ENCODE results near the gene FKBP9.
"Not testable (repeated sequence)": the region's sequence is repeated elsewhere in the genome, so short reads cannot be mapped to it uniquely, and the experiment has no call there.

Gene FKBP9, protein sequence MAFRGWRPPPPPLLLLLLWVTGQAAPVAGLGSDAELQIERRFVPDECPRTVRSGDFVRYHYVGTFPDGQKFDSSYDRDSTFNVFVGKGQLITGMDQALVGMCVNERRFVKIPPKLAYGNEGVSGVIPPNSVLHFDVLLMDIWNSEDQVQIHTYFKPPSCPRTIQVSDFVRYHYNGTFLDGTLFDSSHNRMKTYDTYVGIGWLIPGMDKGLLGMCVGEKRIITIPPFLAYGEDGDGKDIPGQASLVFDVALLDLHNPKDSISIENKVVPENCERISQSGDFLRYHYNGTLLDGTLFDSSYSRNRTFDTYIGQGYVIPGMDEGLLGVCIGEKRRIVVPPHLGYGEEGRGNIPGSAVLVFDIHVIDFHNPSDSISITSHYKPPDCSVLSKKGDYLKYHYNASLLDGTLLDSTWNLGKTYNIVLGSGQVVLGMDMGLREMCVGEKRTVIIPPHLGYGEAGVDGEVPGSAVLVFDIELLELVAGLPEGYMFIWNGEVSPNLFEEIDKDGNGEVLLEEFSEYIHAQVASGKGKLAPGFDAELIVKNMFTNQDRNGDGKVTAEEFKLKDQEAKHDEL

GRCh38 chr7:32957326-32958045, at the start of gene FKBP9:
FKBP9 (plus strand) TSS chr7:32957440; CDS start chr7:32957574, 134 bp downstream.
- peak; percentile 45 for DNase-seq

- no peak for DNase-seq
Measured at GRCh38 chr7:32910195-32910594, 47.0 kb upstream of the FKBP9 start.

DNA sequence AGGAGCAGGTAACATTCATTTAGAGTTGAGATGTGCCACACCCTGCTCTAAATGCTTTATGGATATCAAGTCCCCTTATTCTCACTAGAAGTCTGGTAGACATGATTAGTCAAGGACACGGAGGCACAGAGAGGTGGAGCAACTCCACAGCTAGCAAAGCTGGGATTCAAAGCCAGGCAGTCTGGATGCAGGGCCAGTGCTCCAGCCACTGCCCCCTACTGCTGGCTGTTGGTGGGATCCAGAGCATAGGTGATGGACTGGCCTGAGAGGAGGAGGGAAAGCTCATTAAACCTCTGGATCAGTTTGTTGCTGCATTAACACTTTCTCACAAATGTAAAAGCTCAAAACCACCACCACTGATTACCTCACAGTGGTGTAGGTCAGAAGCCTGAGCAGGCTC, 43.1 kb upstream of the FKBP9 start:
- no peak for DNase-seq

DNA sequence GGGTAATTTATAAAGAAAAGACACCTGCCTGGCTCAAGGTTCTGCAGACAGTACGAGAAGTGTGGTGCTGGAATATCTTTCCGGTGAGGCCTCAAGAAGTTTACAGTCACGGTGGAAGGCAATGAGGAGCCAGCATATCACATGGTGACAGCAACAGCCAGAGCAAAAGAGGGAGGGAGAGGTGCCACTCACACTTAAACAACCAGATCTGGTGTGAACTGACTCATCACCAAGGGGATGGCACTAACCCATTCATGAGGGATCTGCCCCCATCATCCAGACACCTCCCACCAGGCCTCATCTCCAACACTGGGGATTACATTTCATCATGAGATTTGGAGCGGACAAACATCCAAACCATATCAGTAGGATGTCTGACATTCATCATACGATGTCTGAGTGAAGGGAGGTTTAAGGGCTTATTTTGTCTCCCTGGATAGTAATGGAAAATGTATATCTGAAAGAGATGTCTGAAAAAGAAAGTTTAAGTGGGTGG, 42.2 kb upstream of the FKBP9 start:
- DNase-seq = no peak

DNA sequence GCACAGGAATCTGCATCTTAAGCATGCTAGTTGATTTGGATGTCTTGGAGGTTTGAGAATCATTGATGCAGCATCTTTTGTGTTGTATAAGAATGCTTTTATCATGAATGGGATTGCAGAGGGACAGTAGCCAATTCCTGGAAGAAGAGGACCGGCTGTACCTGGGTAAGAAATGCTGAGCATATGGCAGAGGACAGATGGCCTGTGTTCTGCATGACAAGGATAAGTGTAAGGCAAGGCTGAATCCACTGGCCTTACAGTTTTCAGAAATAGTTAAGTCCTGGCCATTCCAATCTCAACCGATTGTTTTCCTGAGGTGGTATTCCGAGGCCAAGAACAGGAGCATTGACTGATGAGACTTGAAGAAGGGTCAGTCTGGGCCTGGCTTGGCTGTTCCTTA, 41.2 kb upstream of the FKBP9 start:
- no peak for DNase-seq

GRCh38 chr7:32916994-32917393, 40.2 kb upstream of the FKBP9 start:
- not testable (repeated sequence) for DNase-seq

GRCh38 chr7:32921896-32922295, 35.3 kb upstream of the FKBP9 start:
- no peak for DNase-seq

DNA sequence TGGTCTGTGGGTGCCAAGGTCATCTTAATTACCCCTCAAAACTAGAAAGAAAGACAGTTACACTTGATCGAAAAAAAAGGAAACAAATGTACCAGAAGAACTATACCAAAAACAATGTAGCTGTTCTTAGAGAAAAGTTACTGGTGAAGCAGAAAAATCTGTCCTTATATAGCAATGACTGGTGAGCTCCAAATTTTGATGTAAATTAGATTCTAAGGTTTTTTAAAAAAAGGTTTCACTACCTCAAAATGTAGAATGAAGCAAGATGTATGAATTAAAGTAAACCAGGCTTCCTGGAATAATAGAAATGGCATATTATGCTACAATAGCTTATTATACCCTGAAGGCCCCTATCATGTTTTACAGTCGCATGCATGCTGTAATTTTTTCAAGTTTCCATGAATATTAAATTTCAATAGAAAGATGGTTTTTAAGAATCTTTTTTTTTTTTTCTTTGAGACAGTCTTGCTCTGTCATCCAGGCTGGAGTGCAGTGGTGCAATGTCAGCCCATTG, 28.4 kb upstream of the FKBP9 start:
- no peak for DNase-seq

DNA sequence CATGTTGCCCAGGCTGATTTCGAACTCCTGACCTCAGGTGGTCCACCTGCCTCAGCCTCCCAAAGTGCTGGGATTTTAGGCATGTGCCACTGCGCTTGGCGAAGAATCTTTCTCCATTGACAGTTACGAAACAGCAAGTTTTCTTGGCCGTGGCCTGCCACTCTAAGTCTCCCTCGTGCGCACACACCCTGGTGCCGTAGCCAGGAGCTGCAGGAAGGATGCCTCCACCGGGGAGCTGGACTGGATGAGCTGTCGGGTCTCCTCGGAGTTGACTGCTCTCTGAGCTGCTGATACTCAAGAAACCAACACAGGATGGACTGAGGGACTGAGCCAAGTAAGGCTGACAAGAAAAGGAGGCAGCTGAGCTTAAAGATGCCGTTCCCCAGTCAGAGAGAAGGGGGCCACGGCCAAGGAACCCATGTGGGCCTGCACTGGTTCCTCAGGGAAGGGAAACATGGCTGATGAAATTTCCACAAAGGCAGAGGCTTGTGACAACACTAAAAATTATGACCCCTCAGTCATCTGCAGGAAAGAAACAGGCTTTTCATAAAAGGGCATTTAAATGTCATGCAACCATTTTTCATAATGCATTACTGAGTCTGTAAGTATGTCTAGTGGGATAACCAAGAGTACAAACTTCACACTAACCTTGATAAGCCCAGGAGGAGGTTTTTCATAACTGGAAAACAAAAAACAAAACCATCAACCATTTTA, 27.7 kb upstream of the FKBP9 start:
- no peak for DNase-seq

GRCh38 chr7:32930378-32930777, 26.9 kb upstream of the FKBP9 start:
- no peak for DNase-seq

GRCh38 chr7:32935558-32935957, 21.7 kb upstream of the FKBP9 start:
- no peak for DNase-seq

GRCh38 chr7:32936689-32937088, 20.6 kb upstream of the FKBP9 start:
- no peak for DNase-seq

DNA sequence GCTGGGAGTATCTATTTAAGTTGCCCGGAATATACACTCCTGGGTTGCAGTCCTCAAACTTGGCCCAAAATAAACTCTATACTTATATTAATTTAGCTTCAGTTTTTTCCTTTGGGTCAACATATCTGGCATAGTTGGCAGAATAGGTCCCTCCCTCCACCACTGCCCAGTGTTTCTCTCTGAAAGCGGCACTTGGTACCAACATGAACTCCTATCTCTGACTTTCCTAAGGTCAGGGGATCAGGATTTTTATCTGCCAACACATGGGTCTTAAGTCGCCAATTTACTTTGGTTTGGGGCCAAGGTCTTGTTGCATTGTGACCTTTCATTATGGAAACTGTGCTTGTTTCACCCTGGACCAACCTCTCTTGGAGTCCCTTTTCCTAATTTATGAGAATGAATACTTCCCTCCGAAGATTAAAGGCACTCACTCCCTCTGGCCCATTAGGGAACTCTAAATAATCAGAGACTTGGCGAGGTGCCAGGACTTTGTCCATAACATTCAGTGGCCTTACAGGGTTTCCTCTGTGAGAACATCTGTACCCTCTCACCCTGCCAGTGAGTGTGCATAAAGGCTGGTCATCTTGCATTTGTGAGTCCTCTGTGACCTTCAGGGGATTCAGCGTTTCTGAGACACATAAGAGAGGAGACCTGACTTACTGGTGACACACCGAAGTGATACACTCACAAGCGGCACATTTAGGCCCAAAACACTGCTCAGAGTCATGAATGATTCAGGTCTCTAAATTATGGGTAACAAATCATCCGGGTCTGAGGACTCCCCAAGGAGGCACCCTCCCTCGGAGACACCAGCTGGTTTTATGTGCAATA, 19.7 kb upstream of the FKBP9 start:
- no peak for DNase-seq

DNA sequence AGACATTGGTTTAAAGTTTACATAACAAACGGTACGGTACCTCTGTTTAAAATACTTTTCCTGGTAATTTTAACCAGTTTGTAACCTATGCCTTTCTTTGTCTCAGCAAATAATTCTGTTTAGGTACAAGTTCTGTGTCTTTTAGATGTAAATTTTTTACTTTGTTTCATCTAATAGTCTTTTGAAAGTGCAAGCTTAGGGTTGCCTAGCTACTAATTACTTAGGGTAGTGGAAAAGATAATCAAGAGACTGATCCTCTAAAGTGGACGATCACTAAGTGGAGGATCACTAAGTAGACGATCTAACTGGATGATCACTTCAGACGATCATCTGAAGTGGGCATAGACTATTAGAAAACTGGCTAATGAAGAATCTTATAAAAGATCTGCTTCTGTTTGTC, 16.1 kb upstream of the FKBP9 start:
- DNase-seq = no peak

- no peak for DNase-seq
Measured at GRCh38 chr7:32941681-32942414, 15.4 kb upstream of the FKBP9 start.

- peak; percentile 61 for DNase-seq
Measured at GRCh38 chr7:32942415-32943251, 14.6 kb upstream of the FKBP9 start.

DNA sequence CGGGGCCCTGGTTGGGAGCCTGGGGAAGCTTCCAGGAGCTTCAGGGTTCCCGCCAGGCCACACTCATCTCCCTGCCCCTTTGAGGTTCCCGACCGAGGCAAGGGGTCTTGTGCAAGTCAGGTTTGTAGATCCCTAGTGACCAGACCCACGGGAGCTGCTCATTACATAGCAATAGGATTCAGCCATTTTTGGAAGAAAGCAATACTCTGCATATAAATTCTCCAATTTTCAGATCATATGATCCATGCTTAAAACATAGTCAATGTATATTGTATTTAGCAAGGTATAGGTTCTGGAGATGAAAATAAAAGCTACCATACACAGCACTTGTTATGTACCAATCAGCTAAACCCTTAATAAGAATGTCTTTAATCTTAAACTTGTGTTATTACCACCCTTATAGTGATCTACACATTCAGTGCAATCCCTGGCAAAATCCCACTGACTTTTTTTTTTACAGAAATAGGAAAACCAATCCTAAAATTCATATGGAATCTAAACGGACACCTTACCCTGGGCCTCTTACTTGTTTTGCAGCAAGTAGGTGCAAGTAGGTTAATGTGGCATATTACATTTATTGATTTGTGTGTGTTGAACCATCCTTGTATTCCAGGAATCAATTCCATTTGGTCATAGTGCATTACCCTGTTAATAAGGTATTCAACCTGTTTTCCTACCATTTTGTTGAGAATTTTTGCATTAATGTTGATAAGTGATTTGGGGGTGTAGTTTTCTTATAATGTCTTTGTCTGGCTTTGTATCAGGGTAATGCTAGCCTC, 13.8 kb upstream of the FKBP9 start:
- no peak for DNase-seq

GRCh38 chr7:32947420-32947983, 9.7 kb upstream of the FKBP9 start:
- DNase-seq = no peak

DNA sequence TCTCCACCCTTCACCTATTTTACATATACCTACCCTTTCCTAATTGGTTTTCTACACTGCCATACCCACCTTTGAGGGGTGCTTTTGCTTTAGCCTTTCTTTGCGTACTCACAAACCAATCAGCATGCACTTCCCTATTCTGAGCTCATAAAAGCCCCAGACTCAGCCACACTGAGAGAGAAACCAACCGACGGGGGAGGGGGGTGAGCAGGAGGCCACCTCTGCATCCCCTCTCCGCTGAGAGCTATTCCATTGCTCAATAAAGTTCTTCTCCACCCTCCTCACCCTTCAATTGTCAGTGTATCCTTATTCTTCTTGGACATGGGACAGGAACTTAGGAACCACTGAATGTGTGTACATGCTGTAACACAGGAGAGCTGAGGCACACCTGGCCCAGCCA, 9.0 kb upstream of the FKBP9 start:
- no peak for DNase-seq
